NCI-H1694 treated with DMSO at 0.1 percent for 48 hours (cell line): Measurements from ENCODE around the gene CUEDC1.
"Not testable (repeated sequence)": the region's sequence is repeated elsewhere in the genome, so short reads cannot be mapped to it uniquely, and the experiment has no call there.

Experiments used
- DNase-seq: peaks from one replicate; lab custom pipeline; 2025; lab: John Stamatoyannopoulos, UW

The CUEDC1 gene

GRCh38 chr17:57984936-57985674 lies 29.9 kb upstream of the CUEDC1 start:
- no peak for DNase-seq

- DNase-seq, result no peak
Observed at GRCh38 chr17:57984261-57984890, 29.2 kb upstream of the CUEDC1 start.

- DNase-seq, result no peak
Observed at GRCh38 chr17:57983446-57983845, 28.2 kb upstream of the CUEDC1 start.

GRCh38 chr17:57982452-57983170 lies 27.4 kb upstream of the CUEDC1 start:
- DNase-seq, result no peak

GRCh38 chr17:57980522-57980921 lies 25.3 kb upstream of the CUEDC1 start:
- no peak for DNase-seq

- no peak for DNase-seq
Observed at GRCh38 chr17:57979076-57979475, 23.9 kb upstream of the CUEDC1 start.

GRCh38 chr17:57976594-57976993 lies 21.4 kb upstream of the CUEDC1 start:
- DNase-seq, result no peak

GRCh38 chr17:57975044-57975443 lies 19.8 kb upstream of the CUEDC1 start:
- no peak for DNase-seq

- not testable (repeated sequence) for DNase-seq
Observed at GRCh38 chr17:57974053-57974824, 19.0 kb upstream of the CUEDC1 start.

GRCh38 chr17:57972151-57972550 lies 16.9 kb upstream of the CUEDC1 start:
- no peak for DNase-seq

GRCh38 chr17:57971572-57971971 lies 16.4 kb upstream of the CUEDC1 start:
- no peak for DNase-seq

GRCh38 chr17:57970710-57971109 lies 15.5 kb upstream of the CUEDC1 start:
- DNase-seq, result no peak

GRCh38 chr17:57968456-57968855 lies 13.2 kb upstream of the CUEDC1 start:
- no peak for DNase-seq

GRCh38 chr17:57966875-57967274 lies 11.7 kb upstream of the CUEDC1 start:
- no peak for DNase-seq

GRCh38 chr17:57966246-57966645 lies 11.0 kb upstream of the CUEDC1 start:
- DNase-seq, result no peak

GRCh38 chr17:57965521-57966160 lies 10.4 kb upstream of the CUEDC1 start:
- no peak for DNase-seq

- DNase-seq, result no peak
Observed at GRCh38 chr17:57963149-57963511, 7.9 kb upstream of the CUEDC1 start.

GRCh38 chr17:57962279-57963148 lies 7.3 kb upstream of the CUEDC1 start:
- DNase-seq, result no peak

GRCh38 chr17:57959929-57960328 lies 4.7 kb upstream of the CUEDC1 start:
- no peak for DNase-seq

- not testable (repeated sequence) for DNase-seq
Observed at GRCh38 chr17:57958391-57958790, 3.2 kb upstream of the CUEDC1 start.

GRCh38 chr17:57957886-57958285 lies 2.7 kb upstream of the CUEDC1 start:
- no peak for DNase-seq
